GDM1 (cell line): ENCODE results near the gene PCNA.
"Not testable (repeated sequence)": the region's sequence is repeated elsewhere in the genome, so short reads cannot be mapped to it uniquely, and the experiment has no call there.

Source experiments
- DNase-seq: peaks from one replicate; lab custom pipeline; 2025; lab: John Stamatoyannopoulos, UW

PCNA gene

GRCh38 chr20:5096463-5096862 is 23.3 kb downstream of the PCNA start:
- DNase-seq: no peak

GRCh38 chr20:5095931-5096330 is 23.8 kb downstream of the PCNA start:
- no peak for DNase-seq

GRCh38 chr20:5095454-5095853 is 24.3 kb downstream of the PCNA start:
- DNase-seq: no peak

GRCh38 chr20:5092765-5093339 is 26.9 kb downstream of the PCNA start:
- DNase-seq: no peak

- DNase-seq: no peak
Observed at GRCh38 chr20:5091902-5092301, 27.9 kb downstream of the PCNA start.

GRCh38 chr20:5090191-5090590 is 29.6 kb downstream of the PCNA start:
- DNase-seq: peak; percentile 69

GRCh38 chr20:5088688-5089087 is 31.1 kb downstream of the PCNA start:
- no peak for DNase-seq

- DNase-seq: peak; percentile 17
Observed at GRCh38 chr20:5085380-5085779, 34.4 kb downstream of the PCNA start.

- DNase-seq: peak; percentile 85
Observed at GRCh38 chr20:5080384-5080877, 39.3 kb downstream of the PCNA start.

- peak; percentile 86 for DNase-seq
Observed at GRCh38 chr20:5078399-5078958, 41.3 kb downstream of the PCNA start.

GRCh38 chr20:5077761-5078387 is 41.9 kb downstream of the PCNA start:
- no peak for DNase-seq

GRCh38 chr20:5076913-5077312 is 42.8 kb downstream of the PCNA start:
- not testable (repeated sequence) for DNase-seq

- no peak for DNase-seq
Observed at GRCh38 chr20:5074232-5074674, 45.5 kb downstream of the PCNA start.

GRCh38 chr20:5073660-5074231 is 46.0 kb downstream of the PCNA start:
- no peak for DNase-seq

- DNase-seq: peak; percentile 36
Observed at GRCh38 chr20:5072756-5073659, 46.8 kb downstream of the PCNA start.

- DNase-seq: not testable (repeated sequence)
Observed at GRCh38 chr20:5071942-5072341, 47.8 kb downstream of the PCNA start.

GRCh38 chr20:5070570-5070969 is 49.2 kb downstream of the PCNA start:
- DNase-seq: no peak

GRCh38 chr20:5070081-5070480 is 49.7 kb downstream of the PCNA start:
- no peak for DNase-seq

- no peak for DNase-seq
Observed at GRCh38 chr20:5069141-5069806, 50.5 kb downstream of the PCNA start.

- no peak for DNase-seq
Observed at GRCh38 chr20:5067877-5068645, 51.7 kb downstream of the PCNA start.
